ENCODE data around the gene WDR6.

The WDR6 gene

GRCh38 chr3:49057268-49057667 is 50.1 kb downstream of the WDR6 start:
- peaks cover 2% of the 10 kb centered on the region for H3K4me1 Mint-ChIP-seq
- DNase-seq (ENCODE audit: low spot score in 2 of 2) (no peak), ATAC-seq (ENCODE audit: low read depth) (no peak)
- no peak overlapping the region for H3K27ac Mint-ChIP-seq
- no peaks in the 10 kb centered on the region for H3K27me3 Mint-ChIP-seq
- H3K9me3 Mint-ChIP-seq = no peaks in the 10 kb centered on the region
- H3K36me3 Mint-ChIP-seq = peaks cover 23% of the 10 kb centered on the region
- no peak overlapping the region for H3K4me3 Mint-ChIP-seq

GRCh38 chr3:49058011-49058410 is 50.8 kb downstream of the WDR6 start:
- Mint-ChIP-seq H3K4me3 (no peak overlapping the region), H3K27me3 (no peaks in the 10 kb centered on the region), H3K36me3 (peaks cover 20% of the 10 kb centered on the region), H3K27ac (no peak overlapping the region), H3K9me3 (no peaks in the 10 kb centered on the region), H3K4me1 (peaks cover 2% of the 10 kb centered on the region)
- DNase-seq (ENCODE audit: low spot score in 2 of 2) = no peak
- ATAC-seq (ENCODE audit: low read depth) = no peak
